ENCODE results near the gene CACNA2D2.

- TF ChIP-seq CTCF (IDR thresholded peaks at IDR 0.05; ENCODE audit: low read length) (no peak), EZH2 (optimal IDR thresholded peaks at IDR 0.05; ENCODE audit: low read depth, low read length) (no peak), EZH2phosphoT487 (IDR thresholded peaks at IDR 0.05; ENCODE audit: low read length) (no peak)
These were observed 128.0 kb downstream of the CACNA2D2 start for GRCh38 chr3:50375258-50375931.
